ENCODE results near the gene MLYCD. TPM values are rescaled to one million over a fixed set of nuclear protein-coding genes. Genes with fewer than 3 reads are reported as not detected.

MLYCD gene
- total RNA-seq, 1 donor from 2014 or later, result 20.1 TPM

DNA sequence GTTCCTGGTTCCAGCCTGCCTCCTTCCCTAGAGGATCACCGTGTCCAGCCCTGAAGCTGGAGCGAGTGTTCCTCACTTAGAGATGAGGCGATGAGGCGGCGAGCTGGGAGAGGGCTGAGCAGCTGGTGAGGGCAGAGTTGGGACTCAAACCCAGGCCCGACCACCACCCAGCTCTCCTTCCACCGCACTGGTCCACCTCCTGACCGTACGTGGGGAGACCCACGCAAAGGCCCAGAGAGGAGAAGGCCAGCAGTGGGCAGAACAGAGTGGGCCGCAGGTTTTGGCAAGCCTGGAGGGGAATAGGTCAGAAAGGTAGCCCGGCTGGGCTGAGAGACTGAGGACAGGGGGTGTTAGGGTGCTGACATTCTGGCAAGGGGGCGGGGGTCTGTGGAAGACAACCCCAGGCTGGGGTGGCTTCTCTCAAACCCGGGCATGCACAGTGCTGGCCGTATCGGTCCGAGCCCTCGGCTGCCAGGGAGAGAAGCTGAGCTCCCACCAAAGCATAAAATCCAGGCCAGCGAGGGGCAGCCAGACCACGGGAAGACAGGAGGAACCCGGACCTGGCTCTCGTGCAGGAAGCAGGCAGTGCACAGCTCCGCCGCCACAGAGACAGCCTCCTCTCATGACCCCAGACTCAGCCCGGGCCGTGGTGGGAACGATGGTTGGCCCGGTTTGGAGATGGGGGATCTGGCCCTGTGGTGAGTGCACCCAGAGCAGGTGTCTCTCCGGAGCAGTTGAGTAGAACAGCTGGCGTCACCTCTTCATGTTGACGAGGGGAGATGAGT, 24.9 kb downstream of the MLYCD start:
- intact Hi-C loops (cut with DNase I), result no loop called here
- DNase-seq (ENCODE audit: low spot score), result no peak

DNA sequence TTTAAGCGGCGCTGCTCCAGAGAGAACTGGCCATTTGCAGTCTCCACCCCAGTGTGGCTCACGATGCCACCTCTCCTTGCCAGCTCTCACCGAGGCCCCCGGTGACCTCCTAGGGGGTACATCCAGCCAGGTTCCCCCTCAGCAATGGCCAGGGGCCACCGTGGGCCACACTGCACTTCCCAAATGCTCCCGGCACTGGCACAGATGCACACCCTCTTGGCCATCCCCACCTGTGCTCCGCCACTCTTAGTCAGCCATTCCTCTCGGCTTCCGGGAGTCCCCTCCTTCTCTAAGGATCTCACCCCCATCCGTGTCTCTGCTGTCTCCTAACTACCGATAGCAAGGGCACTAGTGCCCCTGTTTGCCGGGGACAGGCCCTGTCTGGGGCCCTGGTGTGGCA, 25.8 kb downstream of the MLYCD start:
- intact Hi-C loops (cut with DNase I), result no loop called here

DNA sequence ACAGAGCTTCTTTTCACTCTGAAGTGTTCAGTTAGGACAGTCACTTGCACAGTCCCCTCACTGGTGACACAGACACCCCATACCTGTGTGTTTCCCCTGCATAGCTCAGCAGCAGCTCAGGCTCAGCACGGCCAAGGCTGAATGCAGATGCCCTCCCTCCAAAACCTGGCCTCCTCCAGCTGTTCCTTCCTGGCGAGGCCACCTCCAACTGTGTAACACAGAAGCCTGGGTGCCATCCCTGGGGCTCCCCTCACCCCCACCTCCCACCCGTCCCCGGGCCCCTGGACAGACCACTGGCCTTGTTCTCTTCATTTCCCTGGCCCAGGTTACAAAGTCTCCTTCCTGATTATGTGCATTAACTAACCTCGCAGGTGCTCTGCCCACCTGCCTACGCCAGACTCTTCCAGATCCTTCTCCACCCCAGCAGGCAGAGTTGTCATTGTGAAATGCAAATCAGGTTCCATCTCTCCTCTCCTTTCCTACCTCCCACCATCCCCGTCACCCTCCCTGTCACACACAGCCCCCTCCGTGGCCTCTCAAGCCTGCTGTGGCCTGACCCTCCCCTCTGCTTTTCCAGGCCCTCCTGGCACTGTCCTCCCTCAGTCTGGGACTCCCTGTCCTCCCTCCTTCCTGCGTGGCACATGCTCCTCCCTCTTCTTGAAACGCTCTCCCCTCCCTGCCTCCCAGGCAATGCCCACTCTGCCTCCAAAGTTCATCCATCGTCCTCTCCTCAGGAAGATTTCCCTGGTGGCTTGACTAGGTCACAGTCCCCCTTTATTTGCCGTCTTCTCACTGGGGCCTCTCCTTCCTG, 26.4 kb downstream of the MLYCD start:
- no peak for DNase-seq (ENCODE audit: low spot score)
- intact Hi-C loops (cut with DNase I), result no loop called here

More for the DNA sequence above, 25.8 kb downstream of the MLYCD start:
- DNase-seq (ENCODE audit: low spot score), result no peak

DNA sequence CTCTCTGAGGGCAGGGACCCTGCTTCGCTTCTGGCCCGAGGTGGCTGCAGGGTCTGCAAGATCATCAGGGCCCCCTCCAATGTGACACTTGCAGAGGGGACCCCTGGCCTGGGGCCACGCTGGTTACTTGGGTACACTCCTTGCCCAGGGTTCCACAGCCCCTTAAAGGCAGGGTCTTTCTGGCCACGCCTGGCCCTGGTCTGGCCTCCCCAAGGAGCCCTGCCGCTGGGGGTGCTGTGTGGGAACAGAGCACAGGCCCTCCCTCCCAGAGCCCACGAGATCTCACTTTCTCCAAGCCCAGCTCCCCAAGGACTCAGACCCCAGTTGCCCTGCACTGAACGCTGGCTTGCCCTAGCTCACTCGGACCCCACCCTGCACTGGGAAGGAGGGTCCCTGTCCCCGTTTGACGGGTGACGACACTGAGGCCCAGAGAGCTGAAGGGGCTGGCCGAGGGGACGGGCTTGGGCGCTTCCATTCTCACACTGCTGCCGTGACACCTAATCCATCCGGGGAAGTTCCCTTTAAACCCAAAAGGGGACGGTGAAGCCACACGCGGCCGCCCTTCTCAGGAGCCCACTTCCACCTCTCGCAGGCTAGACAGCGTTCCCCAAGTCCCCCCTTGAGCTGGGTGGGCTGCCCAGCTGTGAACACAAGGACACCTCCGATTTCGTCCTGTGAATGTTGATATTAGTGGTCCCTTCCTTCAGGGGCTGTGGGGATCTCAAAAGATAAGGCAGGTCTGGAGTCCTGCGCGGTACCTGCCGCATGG, 27.2 kb downstream of the MLYCD start:
- DNase-seq (ENCODE audit: low spot score), result no peak

DNA sequence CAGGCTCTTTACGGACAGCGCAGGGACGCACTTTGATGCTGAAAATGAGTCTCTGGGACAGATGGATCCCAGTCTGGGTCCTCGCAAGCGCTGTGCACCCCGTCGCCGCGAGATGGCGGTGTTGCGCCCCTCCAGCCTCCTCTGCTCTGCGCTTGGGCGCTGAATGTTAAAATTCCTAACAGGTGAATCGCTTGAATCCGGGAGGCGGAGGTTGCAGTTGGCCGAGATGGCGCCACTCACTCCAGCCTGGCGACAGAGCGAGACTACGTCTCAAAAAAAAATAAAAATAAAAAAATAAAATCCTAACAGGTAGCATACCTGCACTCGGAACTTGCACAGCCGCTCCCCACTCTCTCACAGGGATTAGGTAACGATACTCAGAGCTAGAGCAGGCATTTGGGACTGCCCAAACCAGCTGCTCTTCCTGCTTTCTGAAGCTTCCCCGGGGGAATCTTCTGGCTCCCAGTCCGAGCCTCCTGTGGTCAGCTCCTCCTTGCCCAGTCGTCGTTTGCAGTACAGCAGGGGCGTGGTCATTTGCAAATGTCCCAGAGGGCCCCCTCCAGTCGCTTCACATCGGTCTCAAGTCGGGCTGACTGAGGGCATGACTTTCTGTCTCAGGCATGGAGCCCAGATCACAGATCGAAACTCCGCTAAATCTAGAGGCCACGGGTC, 27.9 kb downstream of the MLYCD start:
- intact Hi-C loops (cut with DNase I), result no loop called here

More for the DNA sequence above, 27.2 kb downstream of the MLYCD start:
- intact Hi-C loops (cut with DNase I), result no loop called here

DNA sequence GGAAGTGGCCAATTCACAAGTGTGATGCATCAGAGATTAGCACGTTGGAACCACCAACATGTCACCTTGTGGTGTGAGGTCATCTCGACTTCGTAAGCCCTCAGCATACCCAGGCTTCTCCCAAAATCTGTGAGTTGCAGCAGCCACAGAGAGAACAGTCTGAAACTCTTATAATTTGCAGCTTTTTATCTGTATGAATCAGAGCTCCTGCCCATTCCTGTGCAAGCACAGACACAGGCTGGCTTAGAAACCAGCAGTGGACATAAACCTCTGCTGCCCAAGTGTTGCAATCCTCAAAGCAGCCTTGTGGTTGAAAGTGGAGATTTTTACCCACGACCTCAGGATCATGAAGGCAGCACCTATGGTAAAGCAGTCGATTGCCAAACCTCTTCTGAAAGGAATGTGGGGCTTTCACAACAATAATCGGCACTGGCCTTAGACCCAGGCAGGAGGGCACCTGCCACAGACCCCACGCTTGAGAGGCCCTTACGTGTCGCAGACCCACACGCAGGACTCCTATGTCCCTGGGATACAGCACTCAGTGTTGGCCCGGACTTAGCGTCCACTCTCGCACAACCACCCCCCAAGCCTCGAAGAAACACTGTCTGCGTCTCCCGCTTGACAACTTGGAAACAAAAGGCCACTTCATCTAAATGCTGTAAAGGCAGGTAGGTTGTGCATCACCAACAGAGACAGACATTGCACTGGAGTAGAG, 29.6 kb downstream of the MLYCD start:
- DNase-seq (ENCODE audit: low spot score), result no peak
- intact Hi-C loops (cut with DNase I), result no loop called here

More for the DNA sequence above, 27.9 kb downstream of the MLYCD start:
- peak; percentile 87 for DNase-seq (ENCODE audit: low spot score)

DNA sequence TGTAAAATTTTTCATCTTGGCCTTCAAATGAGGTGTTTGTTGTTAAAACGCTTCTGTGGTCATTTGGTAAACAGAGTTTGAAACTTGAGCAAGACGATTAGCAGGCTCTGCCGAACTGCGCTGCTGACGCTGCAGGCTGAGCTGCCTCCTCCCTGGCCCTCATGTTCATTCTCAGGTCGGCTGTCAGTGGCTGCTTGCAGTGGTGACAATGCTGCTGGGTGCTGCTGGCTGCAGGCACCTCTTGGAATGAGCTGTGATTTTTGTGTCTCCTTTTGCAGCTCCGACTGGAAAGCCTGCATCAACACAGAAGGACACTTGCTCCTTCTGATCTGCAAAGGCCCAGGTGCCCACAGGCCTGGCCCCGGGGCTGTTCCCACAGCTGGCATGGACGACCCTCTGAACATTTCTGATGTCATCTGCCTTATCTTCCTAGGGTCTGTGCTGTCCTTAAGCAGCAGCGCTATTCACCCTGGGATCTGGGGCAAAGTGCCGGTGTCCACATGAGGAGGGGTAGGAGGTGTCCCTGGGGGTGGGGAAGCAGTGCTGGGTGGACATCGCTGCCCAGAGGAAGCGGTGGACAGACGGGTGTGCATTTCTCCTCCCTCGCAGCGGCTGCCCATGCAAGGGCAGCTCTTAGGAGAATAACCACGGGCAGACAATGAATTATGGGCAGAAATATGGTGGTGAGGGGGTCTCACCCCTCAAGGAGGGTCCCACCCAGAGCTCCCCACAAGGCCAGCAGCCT, 31.1 kb downstream of the MLYCD start:
- no peak for DNase-seq (ENCODE audit: low spot score)
- intact Hi-C loops (cut with DNase I), result no loop called here

DNA sequence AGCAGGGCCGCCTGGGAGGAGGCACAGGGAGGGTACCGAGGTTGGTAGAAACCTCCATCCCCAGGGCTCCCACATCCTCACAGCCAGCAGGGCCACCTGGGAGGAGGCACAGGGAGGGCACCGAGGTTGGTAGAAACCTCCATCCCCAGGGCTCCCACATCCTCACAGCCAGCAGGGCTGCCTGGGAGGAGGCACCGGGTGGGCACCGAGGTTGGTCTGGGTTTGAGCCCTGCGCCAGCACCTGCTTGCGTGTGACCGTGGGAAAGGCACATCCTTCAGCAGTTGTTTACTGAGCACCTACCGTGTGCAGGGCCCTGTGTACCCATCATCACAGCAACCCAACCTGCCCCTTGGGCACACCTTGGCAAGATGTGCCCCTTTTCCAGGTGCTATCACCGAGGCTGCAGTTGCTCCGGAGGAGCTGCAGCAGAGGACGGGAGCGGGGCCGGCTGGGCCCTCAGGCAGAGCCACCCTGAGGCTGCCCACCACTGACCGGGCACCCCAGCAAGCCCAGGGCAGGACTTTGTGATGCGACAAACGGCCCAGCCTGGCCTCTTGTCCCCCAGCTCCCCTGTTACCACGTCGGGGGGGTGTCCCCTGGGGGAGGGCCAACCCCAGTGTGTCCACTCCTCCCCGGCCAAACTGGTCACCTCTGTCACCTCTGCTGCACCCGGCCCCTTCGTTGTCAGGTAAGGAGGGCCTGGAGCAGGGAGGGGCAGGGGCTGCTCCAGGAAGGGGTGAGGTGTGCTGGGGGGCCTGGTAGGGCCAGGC, 32.0 kb downstream of the MLYCD start:
- intact Hi-C loops (cut with DNase I), result no loop called here
- no peak for DNase-seq (ENCODE audit: low spot score)

DNA sequence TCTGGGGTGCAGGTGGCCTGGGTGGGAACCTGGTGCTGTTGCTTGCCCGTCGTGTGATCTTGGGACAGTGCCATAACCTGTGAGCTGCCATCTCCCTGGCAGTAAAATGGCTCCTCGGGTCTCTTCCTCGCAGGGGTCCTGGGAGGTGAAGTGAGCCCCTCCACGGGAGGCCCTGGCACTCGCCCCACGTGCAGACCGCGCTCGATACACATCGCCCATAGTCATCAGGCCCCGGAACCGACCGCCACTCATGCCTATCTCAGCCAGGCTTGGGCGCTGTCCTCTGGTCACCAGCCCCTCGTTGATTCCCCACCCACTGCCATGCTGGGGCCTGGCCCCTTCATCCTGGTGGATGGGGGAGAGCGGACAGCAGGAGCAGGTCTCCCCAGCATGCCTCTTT, 32.6 kb downstream of the MLYCD start:
- intact Hi-C loops (cut with DNase I), result no loop called here
- DNase-seq (ENCODE audit: low spot score), result no peak

DNA sequence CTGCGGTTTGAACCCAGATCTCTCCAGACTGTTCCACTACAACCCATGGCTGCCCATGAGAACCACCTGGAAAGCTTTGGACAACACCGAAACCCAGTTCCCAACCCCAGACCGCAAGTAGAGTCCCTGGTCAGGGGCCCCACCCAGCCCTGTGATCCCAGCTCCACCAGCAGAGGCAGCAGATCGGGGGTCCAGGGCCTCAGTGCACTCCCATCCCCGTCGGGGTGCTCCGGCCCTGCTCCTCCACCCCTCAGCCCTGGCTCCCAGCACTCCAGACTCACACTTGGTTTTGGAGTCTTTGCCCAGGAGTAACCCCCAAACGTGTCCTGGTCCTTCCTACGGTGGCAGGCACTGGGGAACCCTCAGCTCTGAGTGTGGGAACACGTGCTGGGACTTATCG, 33.4 kb downstream of the MLYCD start:
- no peak for DNase-seq (ENCODE audit: low spot score)
- intact Hi-C loops (cut with DNase I), result no loop called here

DNA sequence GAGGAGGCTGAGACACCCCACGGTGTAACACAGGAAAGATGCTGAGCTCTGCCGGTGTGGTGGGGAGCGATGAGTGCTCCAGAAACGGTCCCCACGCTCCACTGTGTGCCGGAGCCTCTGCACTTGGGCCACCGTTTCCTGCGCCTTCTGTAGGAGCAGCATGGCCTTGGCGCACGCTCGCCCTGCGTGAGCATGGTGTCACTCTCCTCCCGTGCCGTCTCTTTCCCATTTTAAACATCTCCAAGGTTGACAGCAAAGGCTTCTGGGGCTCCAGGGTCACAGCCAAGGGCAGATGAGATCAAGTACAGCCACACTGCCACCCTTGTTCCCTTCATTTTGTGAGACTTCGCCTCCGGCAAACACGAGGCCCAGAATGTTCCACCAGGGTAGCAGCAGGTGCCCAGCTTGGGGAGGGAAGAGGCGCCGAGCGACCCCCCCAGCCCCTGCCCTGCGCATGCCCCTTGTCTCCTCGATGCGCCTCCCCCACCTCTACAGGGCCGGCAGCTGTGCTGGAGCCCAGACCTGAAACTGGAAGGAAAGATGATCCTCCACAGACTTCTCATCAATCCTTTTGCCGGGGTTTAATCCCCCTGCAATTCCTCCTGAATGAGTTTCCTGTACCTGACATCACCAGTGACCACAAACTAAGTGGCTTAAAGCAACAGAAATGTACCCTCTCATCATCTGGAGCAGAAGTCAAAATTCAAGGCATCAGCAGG, 34.2 kb downstream of the MLYCD start:
- intact Hi-C loops (cut with DNase I), result no loop called here
- no peak for DNase-seq (ENCODE audit: low spot score)

DNA sequence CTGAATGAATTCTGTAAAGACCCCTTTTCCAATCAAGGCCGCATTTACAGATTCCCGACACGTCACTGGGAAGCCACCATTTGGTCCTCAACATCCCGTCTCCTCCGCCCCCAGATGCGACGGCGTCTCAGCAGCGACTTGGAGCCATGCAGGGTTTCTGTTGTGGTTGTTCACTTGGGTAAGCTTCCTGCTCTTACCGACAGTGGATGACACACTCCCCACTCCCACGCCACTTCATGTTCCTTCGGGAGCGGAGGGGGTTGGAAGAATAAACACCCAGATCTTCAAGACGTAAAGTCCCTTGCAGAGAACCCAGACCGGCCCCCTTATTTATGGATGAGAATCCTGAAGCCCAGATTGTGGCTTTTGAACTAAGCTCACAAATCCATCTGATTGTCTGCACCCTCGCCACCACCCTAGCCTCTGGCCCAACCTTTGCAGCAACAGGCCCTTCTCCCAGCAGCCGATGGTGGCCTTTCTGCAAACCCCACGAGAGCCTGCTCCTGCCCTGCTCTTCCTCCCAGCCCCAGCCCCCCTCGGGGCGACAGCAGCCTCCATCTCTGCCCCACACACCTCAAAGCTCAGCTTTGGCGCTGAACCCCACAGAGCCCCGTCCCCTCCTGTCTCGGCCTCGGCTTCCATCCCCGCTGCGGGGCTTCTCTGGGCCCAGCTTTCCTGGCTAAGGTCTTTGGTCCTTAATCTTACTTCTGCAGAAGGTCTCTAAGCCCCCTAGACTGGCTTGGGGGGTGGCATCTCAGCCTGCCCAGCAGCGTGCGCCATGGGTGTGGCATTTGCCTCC, 35.2 kb downstream of the MLYCD start:
- DNase-seq (ENCODE audit: low spot score), result no peak
- intact Hi-C loops (cut with DNase I), result no loop called here

DNA sequence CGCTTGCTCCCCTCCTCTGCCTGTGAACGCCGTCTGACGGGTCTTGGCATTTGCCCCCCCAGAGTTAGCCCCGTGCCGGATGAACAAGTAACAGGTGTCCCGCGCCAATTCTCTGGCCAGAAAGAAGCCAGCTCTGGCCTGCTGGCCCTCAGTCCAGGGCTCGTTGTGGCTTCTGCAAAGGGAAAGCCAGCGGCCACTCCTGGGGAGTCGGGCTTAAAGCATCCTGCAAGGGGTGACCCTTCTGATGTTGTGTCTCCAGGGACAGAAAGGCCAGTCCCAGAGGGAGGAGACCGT, 35.7 kb downstream of the MLYCD start:
- no peak for DNase-seq (ENCODE audit: low spot score)
- intact Hi-C loops (cut with DNase I), result no loop called here

DNA sequence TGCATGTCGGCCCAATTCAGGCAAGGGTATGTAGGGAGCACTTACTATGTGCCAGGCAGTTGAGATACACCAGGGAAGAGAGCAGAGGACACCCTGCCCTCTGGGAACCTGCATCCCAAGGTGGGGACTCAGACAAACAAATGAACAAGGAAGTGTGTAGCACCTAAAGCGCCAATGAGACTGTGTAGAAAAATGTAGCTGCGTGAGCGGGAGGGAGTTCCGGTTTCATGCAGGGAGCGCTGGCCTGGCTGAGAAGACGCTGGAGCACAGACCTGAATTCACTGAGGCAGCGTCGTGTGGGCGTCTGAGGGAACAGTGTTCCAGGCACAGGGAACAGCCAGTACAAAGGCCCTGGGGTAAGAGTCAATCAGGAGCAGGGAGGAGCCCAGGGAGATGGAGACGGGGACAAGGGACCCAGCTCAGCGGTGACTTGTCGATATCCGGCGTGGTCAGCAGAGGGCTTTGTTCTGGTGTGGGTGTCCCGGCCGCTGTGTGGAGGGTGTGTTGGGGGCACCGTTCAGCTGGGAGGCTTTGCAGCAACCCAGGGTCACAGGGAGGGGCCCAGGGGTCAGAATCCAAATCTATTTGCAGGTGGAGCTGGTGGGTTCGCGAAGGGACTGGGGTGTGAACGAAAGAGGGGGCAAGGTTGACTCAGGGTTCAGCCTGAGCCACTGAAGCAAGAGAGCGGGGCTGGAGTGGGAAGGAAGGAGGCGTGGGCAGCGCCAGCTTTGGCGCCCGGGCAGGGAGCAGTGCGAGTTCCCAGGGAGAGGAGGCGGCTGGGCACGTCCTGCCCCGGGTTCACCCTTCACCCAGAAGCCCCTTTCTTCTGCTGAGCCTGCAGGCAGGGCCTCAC, 36.3 kb downstream of the MLYCD start:
- intact Hi-C loops (cut with DNase I), result no loop called here
- DNase-seq (ENCODE audit: low spot score), result no peak

DNA sequence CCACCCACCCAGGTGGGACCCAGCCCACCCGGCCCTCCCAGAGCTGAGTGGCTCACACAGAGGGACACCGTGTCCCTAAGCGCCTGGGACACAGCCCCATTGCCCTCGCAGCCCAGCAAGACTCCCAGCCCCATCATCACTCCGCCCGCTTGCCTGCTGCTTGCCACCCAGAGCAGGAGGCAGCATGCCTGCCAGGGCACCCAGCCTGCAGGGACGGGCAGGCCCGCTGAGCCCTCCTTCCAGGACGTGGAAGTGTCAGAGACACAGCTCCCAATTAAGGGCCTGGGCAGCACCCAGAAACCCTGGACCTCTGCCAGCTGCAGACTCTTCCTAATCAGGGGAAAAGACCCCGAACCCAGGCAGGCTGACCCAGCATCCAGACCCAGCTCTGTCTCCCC, 36.9 kb downstream of the MLYCD start:
- intact Hi-C loops (cut with DNase I), result no loop called here
- DNase-seq (ENCODE audit: low spot score), result no peak

Data from cardiac septum (tissue), 1 donor.